Cardiac muscle cell (in vitro differentiated cells and primary cell): ENCODE results near the gene NPR3. TPM values are rescaled to one million over a fixed set of nuclear protein-coding genes. Genes with fewer than 3 reads are reported as not detected.

Experiments
- DNase-seq, 2 donors: peaks; one replicate each; pipeline versions ENCODE4 v3.0.0 to v3.0.0-alpha.2; 2010 to 2017; ENCODE audit warnings: low read depth in 1 of 2, low spot score in 1 of 2
- H3K27ac ChIP-seq: fragments of 200-600 bp; sonication (generic); 2 replicates; pipeline ENCODE4 v1.5.1; 2016
- H3K27me3 ChIP-seq: fragments of 200-600 bp; sonication (generic); 2 replicates; pipeline ENCODE4 v1.6.0; 2016; ENCODE audit warnings: control low read depth
- H3K36me3 ChIP-seq: fragments of 200-600 bp; sonication (generic); 2 replicates; pipeline ENCODE4 v1.5.1; 2016; ENCODE audit warnings: control low read depth
- H3K4me1 ChIP-seq: fragments of 200-600 bp; sonication (generic); 2 replicates; pipeline ENCODE4 v1.8.1; 2017; ENCODE audit warnings: low read depth, mild to moderate bottlenecking, mixed run types
- H3K4me3 ChIP-seq: fragments of 200-600 bp; sonication (generic); 2 replicates; pipeline ENCODE4 v1.5.1; 2016; ENCODE audit warnings: mild to moderate bottlenecking
- H3K9me3 ChIP-seq: fragments of 200-600 bp; sonication (generic); 2 replicates; pipeline ENCODE4 v1.5.1; 2017; ENCODE audit warnings: low read depth, mild to moderate bottlenecking, control low read depth
- CTCF ChIP-seq: IDR thresholded peaks from 2 replicates; pipeline ENCODE4 v1.5.1; 2012; ENCODE audit warnings: low read depth, mild to moderate bottlenecking, low read length
- polyA plus RNA-seq: library from polyadenylated mRNA; unstranded; fragments of >200 nt; fragmentation: Nextera tagmentation; extraction: Ambion mirVana; gene quantifications from 2 replicates; pipeline ENCODE4 v1.2.1, GENCODE V29; 2016
- total RNA-seq: library from RNA; depleted of rRNA; stranded (reverse); fragments of >200 nt; gene quantifications from 2 replicates; pipeline ENCODE4 v1.2.3, GENCODE V29; 2016

Gene NPR3
- total and polyA plus RNA-seq, 2 experiments from 2014 or later = 0.23 to 2.7 TPM

GRCh38 chr5:32814620-32815019 is 103.5 kb downstream of the NPR3 start:
- Histone ChIP-seq H3K27me3 (no peaks in the 10 kb centered on the region), H3K9me3 (no peaks in the 10 kb centered on the region), H3K4me3 (no peak overlapping the region), H3K36me3 (no peaks in the 10 kb centered on the region), H3K4me1 (no peaks in the 10 kb centered on the region), H3K27ac (no peak overlapping the region)
- peak in 1 of 2 donors; percentile 14 for DNase-seq
- TF ChIP-seq CTCF = no peak

GRCh38 chr5:32827981-32828380 is 116.9 kb downstream of the NPR3 start:
- H3K27me3 ChIP-seq = no peaks in the 10 kb centered on the region
- no peaks in the 10 kb centered on the region for H3K9me3 ChIP-seq
- no peak for DNase-seq
- no peak overlapping the region for H3K27ac ChIP-seq
- H3K4me1 ChIP-seq = no peaks in the 10 kb centered on the region
- H3K36me3 ChIP-seq = no peaks in the 10 kb centered on the region
- no peak overlapping the region for H3K4me3 ChIP-seq
- TF ChIP-seq CTCF = no peak

- no peaks in the 10 kb centered on the region for H3K27me3 ChIP-seq
- DNase-seq = no peak
- H3K4me3 ChIP-seq = no peak overlapping the region
- no peak overlapping the region for H3K27ac ChIP-seq
- H3K36me3 ChIP-seq = no peaks in the 10 kb centered on the region
- H3K4me1 ChIP-seq = no peaks in the 10 kb centered on the region
- no peak for TF ChIP-seq CTCF
- H3K9me3 ChIP-seq = no peaks in the 10 kb centered on the region
Observed at GRCh38 chr5:32828492-32828891, 117.4 kb downstream of the NPR3 start.

- Histone ChIP-seq H3K4me1 (no peaks in the 10 kb centered on the region), H3K27me3 (no peaks in the 10 kb centered on the region), H3K9me3 (no peaks in the 10 kb centered on the region), H3K4me3 (no peak overlapping the region), H3K36me3 (no peaks in the 10 kb centered on the region), H3K27ac (no peak overlapping the region)
- DNase-seq = no peak
- no peak for TF ChIP-seq CTCF
Observed at GRCh38 chr5:32831624-32832023, 120.5 kb downstream of the NPR3 start.

DNA sequence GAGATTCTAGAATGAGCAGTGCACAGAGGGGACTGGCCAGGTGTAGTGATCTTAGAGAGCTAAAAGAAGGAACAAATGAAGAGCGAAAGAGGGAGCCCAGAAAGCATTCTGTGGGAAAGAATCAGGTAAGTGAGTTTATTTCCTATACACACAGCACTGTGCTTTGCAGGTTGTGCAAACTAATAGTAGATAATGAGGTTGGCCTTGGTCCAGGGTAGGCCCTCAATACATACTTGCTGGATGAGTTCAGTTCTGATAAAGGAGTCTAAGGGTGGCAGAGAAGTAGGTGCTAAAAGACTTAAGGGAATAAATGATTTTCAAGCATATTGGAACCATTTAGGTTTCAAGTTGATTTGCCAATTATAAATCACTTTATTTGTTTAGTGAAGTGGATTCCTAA is 122.0 kb downstream of the NPR3 start:
- Histone ChIP-seq H3K27ac (no peak overlapping the region), H3K27me3 (no peaks in the 10 kb centered on the region), H3K4me3 (no peak overlapping the region), H3K36me3 (no peaks in the 10 kb centered on the region), H3K9me3 (no peaks in the 10 kb centered on the region), H3K4me1 (peaks cover 5% of the 10 kb centered on the region)
- DNase-seq = no peak
- TF ChIP-seq CTCF = no peak

- Histone ChIP-seq H3K27me3 (no peaks in the 10 kb centered on the region), H3K27ac (no peak overlapping the region), H3K36me3 (no peaks in the 10 kb centered on the region), H3K4me1 (peaks cover 7% of the 10 kb centered on the region), H3K4me3 (no peak overlapping the region), H3K9me3 (no peaks in the 10 kb centered on the region)
- no peak for TF ChIP-seq CTCF
- DNase-seq = no peak
Observed at GRCh38 chr5:32833663-32834062, 122.5 kb downstream of the NPR3 start.
